HepG2 (cell line): ENCODE measurements around the gene PVR. TPM values are rescaled to one million over a fixed set of nuclear protein-coding genes. Genes with fewer than 3 reads are reported as not detected.

ENCODE experiments used
- GABPA ChIP-seq, 2 experiments: IDR thresholded peaks; 2 replicates each; pipeline ENCODE4 v1.6.1; 2011 to 2016; ENCODE audit warnings: low read depth in 2 of 2, low read length in 1 of 2, missing biosample characterization in 1 of 2, missing genetic modification characterization in 1 of 2
- HDAC2 ChIP-seq: sonication (generic); formaldehyde crosslinking; IDR thresholded peaks from 2 replicates; pipeline ENCODE4 v1.4.0; 2020; ENCODE audit warnings: missing genetic modification reagents
- HOXA5 ChIP-seq: sonication (generic); formaldehyde crosslinking; IDR thresholded peaks from 2 replicates; pipeline ENCODE4 v1.4.0; 2020; ENCODE audit warnings: missing genetic modification reagents
- KMT2A ChIP-seq: sonication (generic); formaldehyde crosslinking; IDR thresholded peaks from 2 replicates; pipeline ENCODE4 v1.4.0; 2020; ENCODE audit warnings: missing genetic modification reagents
- REXO4 ChIP-seq: sonication (generic); formaldehyde crosslinking; IDR thresholded peaks from 2 replicates; pipeline ENCODE4 v1.8.0; 2022; ENCODE audit warnings: missing genetic modification reagents, mild to moderate bottlenecking, borderline replicate concordance
- SIX4 ChIP-seq: sonication (generic); formaldehyde crosslinking; IDR thresholded peaks from 2 replicates; pipeline ENCODE4 v1.4.0; 2020; ENCODE audit warnings: missing genetic modification reagents
- SOX13 ChIP-seq, 3 experiments: fragments of 450-650 bp in 1 of 3; sonication (generic) in 1 of 3; formaldehyde crosslinking in 1 of 3; IDR thresholded peaks in 2 of 3; conservative IDR thresholded peaks in 1 of 3; 2 replicates each; pipeline versions ENCODE4 v1.5.0 to v1.6.1; 2016 to 2020; ENCODE audit warnings: antibody characterized with exemption in 1 of 3, mild to moderate bottlenecking in 1 of 3, missing compliant biosample characterization in 1 of 3, missing genetic modification reagents in 1 of 3, moderate library complexity in 1 of 3
- ZBTB40 ChIP-seq, 2 experiments: fragments of 450-650 bp in 1 of 2; sonication (generic) in 1 of 2; formaldehyde crosslinking in 1 of 2; IDR thresholded peaks; 2 replicates each; pipeline versions ENCODE4 v1.6.1 to v1.8.0; 2016 to 2022; ENCODE audit warnings: antibody characterized with exemption in 1 of 2, mild to moderate bottlenecking in 1 of 2, missing genetic modification reagents in 1 of 2
- ZFP36L1 ChIP-seq: sonication (generic); formaldehyde crosslinking; IDR thresholded peaks from 2 replicates; pipeline ENCODE4 v1.8.0; 2022; ENCODE audit warnings: mild to moderate bottlenecking, missing genetic modification reagents, moderate library complexity
- ZFP62 ChIP-seq: sonication (generic); formaldehyde crosslinking; IDR thresholded peaks from 2 replicates; pipeline ENCODE4 v1.4.0; 2020; ENCODE audit warnings: missing genetic modification reagents
- ZNF512B ChIP-seq: sonication (generic); formaldehyde crosslinking; IDR thresholded peaks from 2 replicates; pipeline ENCODE4 v1.5.1; 2020; ENCODE audit warnings: missing genetic modification reagents, mild to moderate bottlenecking, borderline replicate concordance
- polyA plus RNA-seq, 8 experiments: library from polyadenylated mRNA; depleted of rRNA in 3 of 8; stranded (reverse) in 7 of 8; unstranded in 1 of 8; fragments of >200 nt; fragmentation: Illumina TruSeq in 4 of 8; extraction: Trizol in 4 of 8; gene quantifications; 2 replicates each; pipeline versions ENCODE4 v1.2.1 to v1.2.3, GENCODE V29; 2011 to 2016; ENCODE audit warnings: low read depth in 4 of 8, missing spikeins in 1 of 8, mixed read lengths in 1 of 8; ENCODE audit not compliant: insufficient read depth in 1 of 8
- total RNA-seq, 5 experiments: library from RNA; depleted of rRNA; stranded (reverse); fragments of >200 nt; fragmentation: Illumina TruSeq; extraction: Trizol; gene quantifications; 2 replicates each; pipeline ENCODE4 v1.2.3, GENCODE V29; 2016; ENCODE audit warnings: low read depth in 1 of 5
- TF ChIP-seq, protein P1 (sequence below): sonication (generic); formaldehyde crosslinking; IDR thresholded peaks from 2 replicates; pipeline ENCODE4 v1.9.0; 2021; ENCODE audit warnings: missing genetic modification reagents, borderline replicate concordance

Gene PVR
- total and polyA plus RNA-seq, 2 of the 13 experiments (the other 11 are each of a cell fraction or from before 2014, with no cell fraction given): 43.4 to 46.6 TPM

GRCh38 chr19:44613295-44614178 lies 30.2 kb upstream of the PVR start, which contains the start of gene IGSF23 (continued):
- TF ChIP-seq ZBTB40 (IDR thresholded peaks at IDR 0.05) (no peak), ZBTB40 (CRISPR knock-in tag; IDR thresholded peaks at IDR 0.05) (no peak; the same call in 1 of the 2 replicates), HOXA5 (CRISPR knock-in tag) (0 out of 2 replicates have a peak, but pooled peaks have one; percentile 25), ZFP36L1 (CRISPR knock-in tag) (peak; percentile 85; the same call in 1 of the 2 replicates), KMT2A (peak; percentile 22; the same call in 1 of the 2 replicates), ZFP62 (no peak), SOX13 (IDR thresholded peaks at IDR 0.05) (no peak), SOX13 (CRISPR knock-in tag; conservative IDR thresholded peaks at IDR 0.05 in 1 of 2, IDR thresholded peaks at IDR 0.05 in 1 of 2) (peak in 1 of 2 experiments; percentile 70; a peak in 2 of 4 replicates), SIX4 (CRISPR knock-in tag) (no peak), HDAC2 (CRISPR knock-in tag) (peak; percentile 80), REXO4 (no peak), GABPA (IDR thresholded peaks at IDR 0.05; ENCODE audit: low read depth, low read length) (no peak), GABPA (CRISPR knock-in tag; IDR thresholded peaks at IDR 0.05; ENCODE audit: low read depth) (0 out of 2 replicates have a peak, but pooled peaks have one; percentile 31), ZNF512B (CRISPR knock-in tag) (no peak)
- TF ChIP-seq, protein P1, sequence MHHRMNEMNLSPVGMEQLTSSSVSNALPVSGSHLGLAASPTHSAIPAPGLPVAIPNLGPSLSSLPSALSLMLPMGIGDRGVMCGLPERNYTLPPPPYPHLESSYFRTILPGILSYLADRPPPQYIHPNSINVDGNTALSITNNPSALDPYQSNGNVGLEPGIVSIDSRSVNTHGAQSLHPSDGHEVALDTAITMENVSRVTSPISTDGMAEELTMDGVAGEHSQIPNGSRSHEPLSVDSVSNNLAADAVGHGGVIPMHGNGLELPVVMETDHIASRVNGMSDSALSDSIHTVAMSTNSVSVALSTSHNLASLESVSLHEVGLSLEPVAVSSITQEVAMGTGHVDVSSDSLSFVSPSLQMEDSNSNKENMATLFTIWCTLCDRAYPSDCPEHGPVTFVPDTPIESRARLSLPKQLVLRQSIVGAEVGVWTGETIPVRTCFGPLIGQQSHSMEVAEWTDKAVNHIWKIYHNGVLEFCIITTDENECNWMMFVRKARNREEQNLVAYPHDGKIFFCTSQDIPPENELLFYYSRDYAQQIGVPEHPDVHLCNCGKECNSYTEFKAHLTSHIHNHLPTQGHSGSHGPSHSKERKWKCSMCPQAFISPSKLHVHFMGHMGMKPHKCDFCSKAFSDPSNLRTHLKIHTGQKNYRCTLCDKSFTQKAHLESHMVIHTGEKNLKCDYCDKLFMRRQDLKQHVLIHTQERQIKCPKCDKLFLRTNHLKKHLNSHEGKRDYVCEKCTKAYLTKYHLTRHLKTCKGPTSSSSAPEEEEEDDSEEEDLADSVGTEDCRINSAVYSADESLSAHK (CRISPR knock-in tag): no peak
